Measurements from ENCODE around the gene NCBP1.

Gene NCBP1

DNA sequence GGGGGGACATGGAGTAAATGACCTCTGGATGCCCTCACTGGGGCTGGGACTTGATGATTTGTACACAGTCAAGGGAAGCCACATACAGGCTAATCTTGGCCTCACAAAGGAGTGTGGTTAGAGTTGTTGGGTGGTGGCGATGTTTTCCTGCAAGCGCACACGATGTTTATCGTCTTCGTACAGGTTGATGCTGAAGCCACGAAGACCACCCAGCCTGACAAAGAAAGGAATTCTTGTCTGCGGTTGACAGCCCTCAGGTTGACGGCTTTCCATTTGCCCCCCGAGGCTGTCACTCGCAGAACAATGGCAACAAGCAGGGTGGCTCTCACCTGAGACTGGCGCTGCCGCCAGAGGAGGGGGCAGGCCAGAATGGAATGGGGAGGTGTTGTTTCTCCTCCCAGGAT lies 77.6 kb downstream of the NCBP1 start:
- POLR2A ChIA-PET: no interaction called here
- no peak for DNase-seq (ENCODE audit: extremely low spot score)
- CTCF ChIA-PET: interaction anchor here (1.3 to 2.7 kb wide), 2 partner anchors 12 to 26 kb away, joined by 4 to 10 read pairs; no protein-coding TSS in a partner anchor
- TF ChIP-seq, protein P1, sequence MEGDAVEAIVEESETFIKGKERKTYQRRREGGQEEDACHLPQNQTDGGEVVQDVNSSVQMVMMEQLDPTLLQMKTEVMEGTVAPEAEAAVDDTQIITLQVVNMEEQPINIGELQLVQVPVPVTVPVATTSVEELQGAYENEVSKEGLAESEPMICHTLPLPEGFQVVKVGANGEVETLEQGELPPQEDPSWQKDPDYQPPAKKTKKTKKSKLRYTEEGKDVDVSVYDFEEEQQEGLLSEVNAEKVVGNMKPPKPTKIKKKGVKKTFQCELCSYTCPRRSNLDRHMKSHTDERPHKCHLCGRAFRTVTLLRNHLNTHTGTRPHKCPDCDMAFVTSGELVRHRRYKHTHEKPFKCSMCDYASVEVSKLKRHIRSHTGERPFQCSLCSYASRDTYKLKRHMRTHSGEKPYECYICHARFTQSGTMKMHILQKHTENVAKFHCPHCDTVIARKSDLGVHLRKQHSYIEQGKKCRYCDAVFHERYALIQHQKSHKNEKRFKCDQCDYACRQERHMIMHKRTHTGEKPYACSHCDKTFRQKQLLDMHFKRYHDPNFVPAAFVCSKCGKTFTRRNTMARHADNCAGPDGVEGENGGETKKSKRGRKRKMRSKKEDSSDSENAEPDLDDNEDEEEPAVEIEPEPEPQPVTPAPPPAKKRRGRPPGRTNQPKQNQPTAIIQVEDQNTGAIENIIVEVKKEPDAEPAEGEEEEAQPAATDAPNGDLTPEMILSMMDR (IDR thresholded peaks at IDR 0.05; ENCODE audit: control extremely low read depth, extremely low read depth, low read depth, missing control alignments): no peak

DNA sequence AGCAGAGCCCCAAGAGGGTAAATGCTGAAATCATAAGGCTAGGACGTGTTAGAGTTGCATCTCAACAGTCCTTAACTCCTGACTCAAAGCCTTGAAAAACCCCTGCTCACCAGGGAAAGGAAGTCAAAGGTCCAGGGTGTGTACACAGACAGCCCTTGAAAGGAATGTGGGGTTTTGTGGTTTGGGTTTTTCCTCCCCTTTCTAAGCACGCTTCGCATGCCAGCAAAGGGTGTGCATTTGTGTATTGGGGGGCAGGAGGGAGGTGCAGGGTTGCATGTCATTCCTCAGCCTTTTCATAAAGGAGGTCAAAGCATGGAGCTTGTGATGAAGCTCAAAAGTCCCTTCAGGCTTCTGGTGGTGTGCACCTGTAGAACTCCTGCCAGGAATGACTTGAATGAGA lies 80.8 kb downstream of the NCBP1 start:
- CTCF ChIA-PET: interaction anchor here (0.8 to 1.2 kb wide), 3 partner anchors 186 to 192 kb away, joined by 3 to 4 read pairs (median 3); no protein-coding TSS in a partner anchor
- no peak for DNase-seq (ENCODE audit: extremely low spot score)
- TF ChIP-seq, protein P1 (IDR thresholded peaks at IDR 0.05; ENCODE audit: control extremely low read depth, extremely low read depth, low read depth, missing control alignments): no peak
- POLR2A ChIA-PET: no interaction called here

DNA sequence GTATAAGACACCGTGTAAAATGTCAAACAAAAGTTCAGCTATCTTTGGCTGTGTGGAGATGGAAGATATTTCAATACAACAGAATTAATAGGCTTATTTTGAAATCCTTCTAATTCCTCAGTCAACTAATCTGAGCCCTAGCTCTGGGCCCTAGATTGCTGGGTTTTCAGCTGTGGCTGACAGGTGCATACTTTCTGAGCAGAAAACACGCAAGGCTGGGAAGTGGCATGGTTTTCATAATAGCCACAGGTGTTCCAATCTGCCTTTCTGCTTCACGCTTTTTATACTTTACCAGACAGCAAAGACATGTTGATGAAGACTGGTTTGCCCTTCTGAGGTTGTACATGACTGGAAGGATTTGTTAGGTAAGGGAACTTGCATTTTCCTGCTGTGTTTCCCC lies 84.2 kb downstream of the NCBP1 start:
- no peak for DNase-seq (ENCODE audit: extremely low spot score)
- ChIA-PET CTCF (interaction anchor here (1.0 to 1.1 kb wide), 2 partner anchors 17 to 173 kb away, joined by 3 to 5 read pairs; no protein-coding TSS in a partner anchor), POLR2A (no interaction called here)
- TF ChIP-seq, protein P1 (IDR thresholded peaks at IDR 0.05; ENCODE audit: control extremely low read depth, extremely low read depth, low read depth, missing control alignments): no peak

DNA sequence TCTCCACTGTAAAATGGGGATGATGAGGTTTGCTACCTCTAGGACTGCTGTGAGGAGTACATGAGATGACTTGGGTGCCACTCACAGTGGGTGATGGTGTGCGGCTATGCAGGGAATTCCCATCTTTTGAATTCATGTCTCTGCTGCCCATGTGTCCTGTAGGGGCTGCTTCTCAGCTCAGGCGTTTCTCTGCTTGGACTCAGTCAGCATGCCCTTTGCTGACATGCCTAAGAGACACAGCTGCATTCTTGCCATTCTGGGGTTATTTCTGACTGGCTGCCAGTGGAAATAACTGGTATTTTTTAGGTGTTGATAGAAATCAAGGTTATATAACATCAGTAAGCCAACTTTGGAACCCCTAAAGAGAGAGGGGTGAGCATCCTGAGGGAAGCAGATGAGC lies 87.8 kb downstream of the NCBP1 start:
- no peak for DNase-seq (ENCODE audit: extremely low spot score)
- POLR2A ChIA-PET: no interaction called here
- CTCF ChIA-PET: no interaction called here
- TF ChIP-seq, protein P1 (IDR thresholded peaks at IDR 0.05; ENCODE audit: control extremely low read depth, extremely low read depth, low read depth, missing control alignments): no peak

DNA sequence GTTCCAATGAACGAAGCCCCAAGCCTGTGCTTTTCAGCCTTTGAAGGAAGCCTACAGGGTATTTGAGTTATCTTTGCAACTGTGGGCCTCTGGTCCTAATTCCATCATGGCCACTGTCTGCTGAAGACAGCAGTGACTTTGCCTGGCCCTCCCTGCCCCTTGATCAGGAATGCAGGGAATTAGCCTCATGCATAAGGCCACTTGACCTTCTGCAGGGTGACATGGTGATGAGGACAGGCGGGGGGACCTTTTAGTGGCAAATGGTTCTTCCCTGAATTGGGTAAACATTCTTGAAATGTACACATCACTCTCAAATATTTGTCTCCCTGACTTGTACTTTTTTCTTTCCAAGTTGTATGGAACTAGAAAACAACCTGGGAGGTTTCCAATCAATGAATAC lies 88.7 kb downstream of the NCBP1 start:
- TF ChIP-seq, protein P1 (IDR thresholded peaks at IDR 0.05; ENCODE audit: control extremely low read depth, extremely low read depth, low read depth, missing control alignments): no peak
- no peak for DNase-seq (ENCODE audit: extremely low spot score)
- ChIA-PET POLR2A (no interaction called here), CTCF (no interaction called here)
